SK-N-MC (cell line): Measurements from ENCODE around the gene CD96.

Experiments
- EZH2 ChIP-seq: fragments of 200-600 bp; sonication (generic); IDR thresholded peaks from one replicate; pipeline ENCODE4 v1.6.1; 2017; ENCODE audit warnings: antibody characterized with exemption
- POLR2AphosphoS5 ChIP-seq: IDR thresholded peaks from 2 replicates; pipeline ENCODE4 v1.6.1; 2012; ENCODE audit warnings: mild to moderate bottlenecking, low read depth, low read length, borderline replicate concordance

- TF ChIP-seq POLR2AphosphoS5 (no peak), EZH2 (no peak)
These were observed 759 bp downstream of the CD96 start for GRCh38 chr3:111542611-111543300.
